HUES48 (cell line): ENCODE measurements around the gene FSTL4.

Experiments
- H3K27ac ChIP-seq: one replicate; pipeline ENCODE4 v1.7.0; 2013; ENCODE audit warnings: low read depth, low read length, inconsistent platforms
- H3K27me3 ChIP-seq: 2 replicates; pipeline ENCODE4 v1.6.1; 2013; ENCODE audit warnings: mild to moderate bottlenecking, low read length; ENCODE audit not compliant: control insufficient read depth, insufficient read depth
- H3K36me3 ChIP-seq: 2 replicates; pipeline ENCODE4 v1.6.1; 2013; ENCODE audit warnings: low read length; ENCODE audit not compliant: control insufficient read depth, insufficient read depth
- H3K4me1 ChIP-seq: 2 replicates; pipeline ENCODE4 v1.6.1; 2013; ENCODE audit warnings: mild to moderate bottlenecking, low read length; ENCODE audit not compliant: control insufficient read depth, insufficient read depth
- H3K4me3 ChIP-seq: 2 replicates; pipeline ENCODE4 v1.5.1; 2013; ENCODE audit warnings: mild to moderate bottlenecking, low read depth, low read length
- H3K9ac ChIP-seq: 2 replicates; pipeline ENCODE4 v1.6.1; 2013; ENCODE audit warnings: mild to moderate bottlenecking, low read depth, low read length, moderate library complexity
- H3K9me3 ChIP-seq: 2 replicates; pipeline ENCODE4 v1.6.1; 2013; ENCODE audit warnings: low read length; ENCODE audit not compliant: control insufficient read depth, insufficient read depth

Gene FSTL4

DNA sequence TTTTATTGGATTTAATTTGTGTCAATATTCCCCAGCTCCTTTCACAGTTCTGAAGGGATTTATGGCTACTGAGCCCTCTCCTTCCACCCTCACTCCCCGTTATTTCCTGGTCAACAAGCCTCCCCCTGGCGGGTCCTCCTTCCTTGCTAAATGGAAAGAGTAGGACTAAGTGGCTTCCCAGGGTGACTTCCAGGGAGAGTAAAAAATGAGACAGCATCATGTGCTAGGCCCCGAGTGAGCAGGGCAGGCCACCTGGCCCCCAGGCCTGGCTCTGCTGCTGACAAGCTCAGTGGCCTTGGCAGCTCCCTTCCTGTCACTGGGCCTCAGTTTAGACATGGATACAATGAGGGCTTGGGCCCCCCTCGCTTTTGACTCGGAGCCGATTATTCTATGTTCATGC, 359.3 kb downstream of the FSTL4 start:
- H3K4me3 ChIP-seq = no peak overlapping the region
- H3K9ac ChIP-seq = no peak overlapping the region
- H3K9me3 ChIP-seq = no peaks in the 10 kb centered on the region
- no peaks in the 10 kb centered on the region for H3K36me3 ChIP-seq
- H3K27ac ChIP-seq = no peak overlapping the region
- H3K4me1 ChIP-seq = no peaks in the 10 kb centered on the region
- H3K27me3 ChIP-seq = no peaks in the 10 kb centered on the region

GRCh38 chr5:133252133-133252480, 360.2 kb downstream of the FSTL4 start:
- Histone ChIP-seq H3K9ac (no peak overlapping the region), H3K4me1 (no peaks in the 10 kb centered on the region), H3K27me3 (no peaks in the 10 kb centered on the region), H3K9me3 (no peaks in the 10 kb centered on the region), H3K27ac (no peak overlapping the region), H3K36me3 (no peaks in the 10 kb centered on the region), H3K4me3 (peak overlapping the region; percentile 22; the same call in 1 of the 2 replicates)

- Histone ChIP-seq H3K9me3 (no peaks in the 10 kb centered on the region), H3K36me3 (no peaks in the 10 kb centered on the region), H3K27ac (no peak overlapping the region), H3K27me3 (no peaks in the 10 kb centered on the region), H3K4me3 (peak overlapping the region; percentile 22; the same call in 1 of the 2 replicates), H3K9ac (no peak overlapping the region), H3K4me1 (no peaks in the 10 kb centered on the region)
Observed at GRCh38 chr5:133251296-133252132, 360.8 kb downstream of the FSTL4 start.

- no peaks in the 10 kb centered on the region for H3K9me3 ChIP-seq
- 0 out of 2 replicates have a peak, but pooled peaks cover 6% of the 10 kb centered on the region for H3K4me1 ChIP-seq
- no peaks in the 10 kb centered on the region for H3K36me3 ChIP-seq
- no peaks in the 10 kb centered on the region for H3K27me3 ChIP-seq
- no peak overlapping the region for H3K9ac ChIP-seq
- H3K4me3 ChIP-seq = no peak overlapping the region
- H3K27ac ChIP-seq = no peak overlapping the region
Observed at GRCh38 chr5:133250527-133250926, 361.8 kb downstream of the FSTL4 start.

- Histone ChIP-seq H3K36me3 (no peaks in the 10 kb centered on the region), H3K27me3 (no peaks in the 10 kb centered on the region)
Observed at GRCh38 chr5:133249593-133249992, 362.7 kb downstream of the FSTL4 start.

DNA sequence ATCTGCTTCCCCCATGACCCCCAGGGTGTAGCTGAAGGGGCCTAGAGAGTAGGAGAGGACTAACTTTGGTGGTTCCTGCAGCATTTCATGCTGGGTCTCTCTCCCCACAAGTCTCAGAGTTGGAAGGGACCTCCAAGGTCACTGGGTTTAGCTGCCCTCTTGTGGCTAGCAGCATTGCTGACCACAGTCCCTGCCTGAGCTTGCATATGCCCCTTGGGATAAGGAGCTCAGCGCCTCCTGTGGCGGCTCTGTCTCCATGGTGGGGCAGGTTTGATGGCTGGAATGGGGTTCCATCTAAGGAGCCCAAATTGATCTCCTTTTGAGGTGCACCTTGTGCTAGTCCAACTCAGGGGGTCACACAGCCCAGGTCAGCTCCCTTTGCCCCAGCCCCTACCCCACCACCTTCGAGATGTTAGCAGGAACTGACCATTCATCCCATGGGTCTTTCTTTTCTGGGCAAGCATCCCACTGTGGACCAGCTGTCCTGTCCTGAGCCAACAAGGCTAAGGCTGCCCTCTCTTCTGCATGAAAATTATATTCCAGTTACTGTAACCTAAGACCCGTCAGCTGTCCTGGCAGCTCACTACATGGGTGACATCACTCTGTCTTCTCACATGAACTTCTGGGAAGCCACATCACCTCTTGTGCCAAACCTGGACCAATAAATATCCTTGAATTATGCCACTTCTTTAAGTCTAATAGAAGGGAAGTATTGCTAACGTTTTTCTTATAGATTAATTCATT, 364.3 kb downstream of the FSTL4 start:
- no peak overlapping the region for H3K27ac ChIP-seq
- H3K27me3 ChIP-seq = no peaks in the 10 kb centered on the region
- no peaks in the 10 kb centered on the region for H3K36me3 ChIP-seq
- H3K9ac ChIP-seq = no peak overlapping the region
- no peak overlapping the region for H3K4me3 ChIP-seq
- peaks cover 10% of the 10 kb centered on the region; the same call in 1 of the 2 replicates for H3K4me1 ChIP-seq
- H3K9me3 ChIP-seq = no peaks in the 10 kb centered on the region

More at GRCh38 chr5:133249593-133249992, 362.7 kb downstream of the FSTL4 start:
- Histone ChIP-seq H3K9ac (no peak overlapping the region), H3K27ac (no peak overlapping the region), H3K4me1 (peaks cover 10% of the 10 kb centered on the region; the same call in 1 of the 2 replicates), H3K9me3 (no peaks in the 10 kb centered on the region), H3K4me3 (no peak overlapping the region)

DNA sequence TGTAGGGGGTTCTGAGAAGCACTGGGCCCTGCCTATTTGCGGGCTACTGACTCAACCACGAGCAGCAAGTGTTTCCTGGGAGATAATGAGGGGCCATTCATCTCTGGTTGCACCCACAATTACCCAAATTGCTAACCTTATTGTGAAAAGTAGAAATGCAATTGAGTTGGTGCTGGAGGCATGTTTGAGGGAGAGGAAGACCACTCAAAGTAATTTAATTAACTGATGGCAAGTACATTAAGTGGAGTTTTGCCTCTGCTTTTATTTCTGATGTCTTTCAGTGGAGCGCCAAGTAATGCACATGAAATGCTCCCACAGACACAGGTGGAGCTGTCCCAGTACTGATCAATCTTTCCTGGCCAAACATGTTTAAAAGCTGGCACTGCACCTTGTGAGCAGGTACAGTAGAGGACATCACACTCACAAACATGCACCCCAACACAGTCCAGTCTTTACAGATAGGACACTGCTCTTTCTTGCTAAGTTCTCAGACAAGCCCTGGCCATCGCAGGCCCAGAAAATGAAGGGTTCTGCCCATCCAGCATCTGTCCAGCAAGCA, 365.1 kb downstream of the FSTL4 start:
- Histone ChIP-seq H3K4me1 (peaks cover 10% of the 10 kb centered on the region; the same call in 1 of the 2 replicates), H3K27ac (no peak overlapping the region), H3K9ac (no peak overlapping the region), H3K9me3 (no peaks in the 10 kb centered on the region), H3K27me3 (no peaks in the 10 kb centered on the region), H3K4me3 (no peak overlapping the region), H3K36me3 (no peaks in the 10 kb centered on the region)

GRCh38 chr5:133246376-133247150, 365.8 kb downstream of the FSTL4 start:
- no peaks in the 10 kb centered on the region for H3K36me3 ChIP-seq
- no peaks in the 10 kb centered on the region for H3K9me3 ChIP-seq
- H3K9ac ChIP-seq = no peak overlapping the region
- peaks cover 10% of the 10 kb centered on the region; the same call in 1 of the 2 replicates for H3K4me1 ChIP-seq
- H3K27me3 ChIP-seq = no peaks in the 10 kb centered on the region
- H3K4me3 ChIP-seq = no peak overlapping the region
- H3K27ac ChIP-seq = no peak overlapping the region

DNA sequence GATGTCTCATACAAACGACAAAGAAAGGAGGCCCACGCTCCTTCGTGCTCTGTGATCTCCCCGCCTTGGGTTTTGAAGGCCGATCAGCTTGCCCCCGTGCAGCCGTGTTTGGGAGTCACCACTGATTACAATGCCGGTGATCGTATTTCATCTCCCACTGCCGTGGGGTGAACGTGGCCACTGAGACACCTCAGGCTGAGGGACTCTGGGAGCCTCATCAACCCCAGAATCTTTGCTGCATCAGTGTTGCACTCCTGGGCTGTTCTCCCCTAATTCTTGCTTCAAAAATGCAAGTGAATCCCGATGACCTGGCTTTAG, 366.3 kb downstream of the FSTL4 start:
- no peak overlapping the region for H3K4me3 ChIP-seq

DNA sequence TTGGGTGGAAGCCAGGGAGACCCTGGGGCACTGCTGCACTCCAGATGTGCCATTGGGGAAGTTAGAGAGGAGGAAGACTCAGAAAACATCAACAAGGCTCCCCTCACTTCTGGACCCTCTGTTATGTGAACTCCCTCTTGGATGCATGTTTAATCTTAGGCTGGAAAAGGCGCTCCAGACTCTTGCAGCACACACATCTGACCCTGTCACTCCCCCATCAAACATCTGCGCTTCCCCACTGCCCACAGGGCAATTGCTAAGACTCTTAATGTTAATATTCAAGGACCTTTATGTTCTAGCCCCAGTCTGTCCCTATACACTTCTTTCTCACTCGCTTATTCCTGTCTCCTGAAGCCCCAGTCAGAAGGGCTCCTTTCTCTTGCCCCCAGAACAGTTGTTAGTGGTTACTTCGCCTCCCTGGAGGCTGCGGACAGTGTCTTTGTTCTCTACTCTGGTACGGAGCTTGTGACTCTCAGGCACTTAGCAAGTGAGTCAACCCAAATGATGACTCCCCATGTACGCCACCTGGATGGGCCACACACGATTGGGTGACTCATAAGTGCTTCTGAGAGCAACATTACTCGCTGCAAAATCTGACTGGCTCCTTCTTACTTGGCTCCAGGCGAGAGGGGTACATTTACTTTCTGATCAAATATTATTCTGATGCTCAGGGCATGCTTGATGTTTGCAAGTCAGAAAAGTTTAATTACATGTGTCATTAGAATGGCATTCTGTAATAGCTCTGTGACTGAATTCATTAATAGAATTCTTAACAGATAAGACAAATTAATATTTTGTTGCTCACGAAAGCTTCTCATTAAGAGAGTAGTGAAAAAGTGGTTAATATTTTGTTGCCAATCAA, 366.9 kb downstream of the FSTL4 start:
- peak overlapping the region; percentile 55 for H3K27ac ChIP-seq
- no peaks in the 10 kb centered on the region for H3K27me3 ChIP-seq
- no peaks in the 10 kb centered on the region for H3K9me3 ChIP-seq
- no peaks in the 10 kb centered on the region for H3K36me3 ChIP-seq
- H3K4me1 ChIP-seq = peaks cover 10% of the 10 kb centered on the region; the same call in 1 of the 2 replicates
- H3K9ac ChIP-seq = no peak overlapping the region
- H3K4me3 ChIP-seq = no peak overlapping the region

More for the DNA sequence above, 366.3 kb downstream of the FSTL4 start:
- Histone ChIP-seq H3K9ac (no peak overlapping the region), H3K27me3 (no peaks in the 10 kb centered on the region), H3K9me3 (no peaks in the 10 kb centered on the region), H3K36me3 (no peaks in the 10 kb centered on the region), H3K27ac (peak overlapping the region; percentile 5), H3K4me1 (peaks cover 10% of the 10 kb centered on the region; the same call in 1 of the 2 replicates)
